H1 (cell line): ENCODE measurements around the gene SNED1. TPM values are rescaled to one million over a fixed set of nuclear protein-coding genes. Genes with fewer than 3 reads are reported as not detected.
A peak's percentile ranks its signal among the peaks of the same experiment; 100 is the strongest.

ENCODE experiments used
- CBX5 ChIP-seq: fragments of 300-800, 300-1000 bp; sonication (generic); IDR thresholded peaks from 2 replicates; pipeline ENCODE4 v1.7.1; 2016; ENCODE audit warnings: antibody characterized with exemption, low read length, low read depth
- CHD2 ChIP-seq: IDR thresholded peaks from 2 replicates; pipeline ENCODE4 v1.6.1; 2012; ENCODE audit warnings: low read length, improper control_type of control experiment
- CTBP2 ChIP-seq: IDR thresholded peaks from 2 replicates; pipeline ENCODE4 v1.7.0; 2011; ENCODE audit warnings: borderline replicate concordance, mild to moderate bottlenecking, moderate library complexity, mixed read lengths, low read length; ENCODE audit not compliant: insufficient read depth, insufficient read length
- GTF2F1 ChIP-seq: IDR thresholded peaks from 2 replicates; pipeline ENCODE4 v1.6.1; 2012; ENCODE audit warnings: low read depth, low read length, improper control_type of control experiment, borderline replicate concordance
- KDM5A ChIP-seq: fragments of 200-600 bp; IDR thresholded peaks from 2 replicates; pipeline ENCODE4 v1.7.1; 2012; ENCODE audit warnings: mild to moderate bottlenecking, low read length, inconsistent platforms, mixed read lengths
- MAFK ChIP-seq: IDR thresholded peaks from 2 replicates; pipeline ENCODE4 v1.6.1; 2012; ENCODE audit warnings: low read depth, mild to moderate bottlenecking, improper control_type of control experiment, low read length
- SIN3A ChIP-seq, 2 experiments: IDR thresholded peaks in 1 of 2; conservative IDR thresholded peaks in 1 of 2; 2 replicates each; pipeline ENCODE4 v1.6.1; 2011 to 2012; ENCODE audit warnings: low read length in 2 of 2, improper control_type of control experiment in 1 of 2, low read depth in 1 of 2, mild to moderate bottlenecking in 1 of 2
- SP4 ChIP-seq: IDR thresholded peaks from 2 replicates; pipeline ENCODE4 v1.6.1; 2012; ENCODE audit warnings: low read length, inconsistent platforms
- TAF7 ChIP-seq: optimal IDR thresholded peaks from 2 replicates; pipeline ENCODE3; 2011; ENCODE audit warnings: low read depth, mild to moderate bottlenecking, inconsistent platforms, low read length, moderate library complexity, borderline replicate concordance
- polyA plus RNA-seq, 7 experiments: library from polyadenylated mRNA; depleted of rRNA in 3 of 7; stranded (reverse) in 5 of 7; unstranded in 2 of 7; fragments of >200 nt in 5 of 7; fragments of 200-250 nt in 2 of 7; gene quantifications; 1 replicate in 5 of 7; 2 replicates in 1 of 7; 4 replicates in 1 of 7; pipeline versions ENCODE4 v1.2.1 to v1.2.3, GENCODE V29; 2011 to 2013; ENCODE audit warnings: missing spikeins in 2 of 7, mixed read lengths in 2 of 7
- total RNA-seq: library from RNA; stranded (reverse); fragmentation: NEBNext Ultra II Directional; extraction: Animal tissue kit (Norgen Biotek cat#: 25700); gene quantifications from 2 replicates; pipeline ENCODE4 v1.2.1, GENCODE V29; 2021

Gene SNED1
- total and polyA plus RNA-seq, 2 of the 8 experiments (the other 6 are each of a cell fraction or from before 2014, with no cell fraction given): 1.9 TPM

DNA sequence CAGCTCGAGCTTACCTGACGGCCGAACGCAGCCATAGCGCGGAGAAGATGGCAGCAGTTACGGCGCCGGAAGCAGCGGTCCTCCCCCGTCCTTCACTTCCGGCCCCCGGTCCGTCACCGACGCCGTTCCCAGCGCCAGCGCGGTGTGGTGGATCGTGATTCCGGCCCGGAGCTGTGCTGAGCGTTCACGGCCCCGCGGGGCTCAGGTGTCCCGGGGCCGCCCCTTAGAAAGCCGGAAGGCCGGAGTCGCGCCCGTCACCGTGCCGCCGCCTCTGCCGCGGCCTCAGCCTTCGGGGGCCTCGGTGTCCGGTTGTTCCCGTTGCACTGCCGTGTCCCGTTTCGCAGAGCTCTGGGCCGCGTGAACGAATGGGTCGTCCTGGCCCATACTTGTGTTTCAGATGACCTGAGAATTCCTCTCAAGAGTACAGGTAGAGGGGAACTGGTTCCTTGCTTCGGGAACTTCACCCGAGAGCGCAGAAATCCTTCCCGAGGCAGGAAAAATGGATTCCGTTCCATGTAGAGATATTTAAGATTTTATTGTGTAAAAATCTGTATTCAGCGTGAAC, 103.9 kb downstream of the SNED1 start, which contains the start of gene MTERF4 (continued):
- no peak for TF ChIP-seq CTBP2
- TF ChIP-seq CHD2: 0 out of 2 replicates have a peak, but pooled peaks have one; percentile 22
- TF ChIP-seq TAF7: peak; percentile 77
- no peak for TF ChIP-seq CBX5
- TF ChIP-seq MAFK: no peak
- no peak for TF ChIP-seq SP4
- TF ChIP-seq SIN3A (conservative IDR thresholded peaks at IDR 0.05 in 1 of 2, IDR thresholded peaks at IDR 0.05 in 1 of 2; ENCODE audit: low read depth in 1 of 2, low read length in 2 of 2): peak; percentile 93 to 98; a peak in 3 of 4 replicates
- peak; percentile 91 for TF ChIP-seq KDM5A
- TF ChIP-seq GTF2F1: 0 out of 2 replicates have a peak, but pooled peaks have one; percentile 54
